Measurements from ENCODE around the gene KRT17. TPM values are rescaled to one million over a fixed set of nuclear protein-coding genes. Genes with fewer than 3 reads are reported as not detected.

Gene KRT17
- total RNA-seq, 1 donor from 2014 or later = 216 TPM

DNA sequence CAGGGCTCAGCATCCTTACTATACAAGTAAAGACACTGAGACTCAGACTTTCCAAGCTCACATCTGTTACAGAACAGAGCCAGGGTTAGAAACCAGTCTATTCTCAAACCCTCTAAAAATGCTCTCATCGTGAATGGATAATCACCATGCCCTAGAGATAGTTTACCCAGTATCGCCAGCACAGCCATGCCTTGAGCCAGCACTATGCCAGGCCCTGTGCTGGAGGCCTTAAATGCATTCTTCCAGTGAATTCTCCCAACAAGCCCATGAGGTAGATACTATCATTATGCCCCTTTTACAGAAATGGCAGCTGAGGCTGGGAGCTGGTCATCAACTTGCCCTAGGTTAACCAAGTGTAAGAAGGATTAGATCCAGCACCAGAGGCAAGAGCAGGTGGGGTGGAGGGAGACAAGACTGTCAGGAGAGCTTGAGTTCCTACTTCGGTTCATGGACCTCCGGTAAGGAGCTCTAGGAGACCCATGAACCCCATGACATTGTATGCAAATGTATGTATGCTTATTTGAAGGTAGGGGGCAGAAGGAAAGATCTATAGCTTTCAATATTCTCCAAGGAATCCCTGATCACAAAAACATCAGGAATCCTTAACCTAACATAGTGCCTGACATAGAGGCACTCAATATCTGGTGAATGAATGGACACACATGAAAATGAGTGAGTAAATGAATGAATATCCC is 42.9 kb downstream of the KRT17 start:
- H3K4me3 ChIP-seq (ENCODE audit: low read depth, low read length) = no peak overlapping the region
- DNase-seq (ENCODE audit: low read depth) = no peak
- TF ChIP-seq, protein P1, sequence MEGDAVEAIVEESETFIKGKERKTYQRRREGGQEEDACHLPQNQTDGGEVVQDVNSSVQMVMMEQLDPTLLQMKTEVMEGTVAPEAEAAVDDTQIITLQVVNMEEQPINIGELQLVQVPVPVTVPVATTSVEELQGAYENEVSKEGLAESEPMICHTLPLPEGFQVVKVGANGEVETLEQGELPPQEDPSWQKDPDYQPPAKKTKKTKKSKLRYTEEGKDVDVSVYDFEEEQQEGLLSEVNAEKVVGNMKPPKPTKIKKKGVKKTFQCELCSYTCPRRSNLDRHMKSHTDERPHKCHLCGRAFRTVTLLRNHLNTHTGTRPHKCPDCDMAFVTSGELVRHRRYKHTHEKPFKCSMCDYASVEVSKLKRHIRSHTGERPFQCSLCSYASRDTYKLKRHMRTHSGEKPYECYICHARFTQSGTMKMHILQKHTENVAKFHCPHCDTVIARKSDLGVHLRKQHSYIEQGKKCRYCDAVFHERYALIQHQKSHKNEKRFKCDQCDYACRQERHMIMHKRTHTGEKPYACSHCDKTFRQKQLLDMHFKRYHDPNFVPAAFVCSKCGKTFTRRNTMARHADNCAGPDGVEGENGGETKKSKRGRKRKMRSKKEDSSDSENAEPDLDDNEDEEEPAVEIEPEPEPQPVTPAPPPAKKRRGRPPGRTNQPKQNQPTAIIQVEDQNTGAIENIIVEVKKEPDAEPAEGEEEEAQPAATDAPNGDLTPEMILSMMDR (IDR thresholded peaks at IDR 0.05; ENCODE audit: insufficient read depth, low read length, poor library complexity, severe bottlenecking) = no peak
- H3K36me3 ChIP-seq (ENCODE audit: control insufficient read depth, insufficient read depth, low read length) = no peaks in the 10 kb centered on the region
- peaks cover 7% of the 10 kb centered on the region for H3K27me3 ChIP-seq (ENCODE audit: control insufficient read depth, insufficient read depth, low read length)

DNA sequence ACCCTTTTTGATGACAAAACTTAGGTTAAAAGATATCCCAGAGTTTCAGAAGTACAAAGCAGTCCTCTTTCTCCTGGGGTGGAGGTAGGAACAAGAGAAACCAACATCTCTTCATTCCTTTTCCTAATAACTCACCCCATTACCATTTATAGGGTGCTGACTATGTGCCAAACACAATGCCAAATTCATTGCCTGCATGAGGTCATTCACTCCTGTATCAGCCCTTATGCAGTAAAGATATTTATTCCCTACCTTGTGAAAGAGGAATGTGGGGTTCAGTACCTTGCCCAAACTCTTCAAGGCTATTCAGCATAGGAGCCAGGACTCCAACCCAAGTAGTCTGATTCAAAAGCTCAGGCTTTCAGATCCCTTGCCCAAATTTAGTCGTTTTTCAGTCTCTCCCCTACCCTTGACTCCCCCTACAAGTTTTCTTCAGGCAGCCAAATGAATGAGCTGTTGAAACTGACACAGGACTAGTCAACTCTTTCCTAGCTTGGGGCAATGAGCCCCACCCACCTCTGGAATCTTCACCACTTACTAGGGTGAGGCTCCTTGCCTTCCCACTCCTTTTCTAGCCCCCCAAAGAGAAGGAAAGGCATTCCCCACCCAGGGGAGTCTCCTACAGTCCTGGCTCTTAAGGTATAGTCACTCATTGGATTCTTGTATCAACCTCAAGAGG is 43.5 kb downstream of the KRT17 start:
- no peak for DNase-seq (ENCODE audit: low read depth)
- no peak overlapping the region for H3K4me3 ChIP-seq (ENCODE audit: low read depth, low read length)
- H3K36me3 ChIP-seq (ENCODE audit: control insufficient read depth, insufficient read depth, low read length) = no peaks in the 10 kb centered on the region
- TF ChIP-seq, protein P1 (IDR thresholded peaks at IDR 0.05; ENCODE audit: insufficient read depth, low read length, poor library complexity, severe bottlenecking) = no peak
- peaks cover 7% of the 10 kb centered on the region for H3K27me3 ChIP-seq (ENCODE audit: control insufficient read depth, insufficient read depth, low read length)

DNA sequence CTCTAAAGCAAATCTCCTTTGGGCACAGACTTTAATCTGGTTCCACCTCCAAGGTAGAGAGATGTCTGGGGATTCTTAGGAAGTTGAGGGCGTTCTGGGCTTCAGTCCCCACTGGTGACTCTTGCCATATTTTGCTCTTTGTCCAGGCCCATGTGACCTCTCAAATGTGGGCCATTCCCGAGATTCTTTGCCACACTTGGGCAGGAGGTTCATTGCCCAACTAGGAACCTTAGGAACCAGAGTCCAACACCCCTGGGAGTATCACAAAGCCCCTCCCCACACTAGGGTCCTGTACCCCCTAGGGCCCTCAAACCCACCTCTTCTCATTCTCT is 44.2 kb downstream of the KRT17 start:
- H3K27me3 ChIP-seq (ENCODE audit: control insufficient read depth, insufficient read depth, low read length) = peaks cover 5% of the 10 kb centered on the region
- H3K4me3 ChIP-seq (ENCODE audit: low read depth, low read length) = no peak overlapping the region
- H3K36me3 ChIP-seq (ENCODE audit: control insufficient read depth, insufficient read depth, low read length) = no peaks in the 10 kb centered on the region
- TF ChIP-seq, protein P1 (IDR thresholded peaks at IDR 0.05; ENCODE audit: insufficient read depth, low read length, poor library complexity, severe bottlenecking) = no peak
- DNase-seq (ENCODE audit: low read depth) = no peak

DNA sequence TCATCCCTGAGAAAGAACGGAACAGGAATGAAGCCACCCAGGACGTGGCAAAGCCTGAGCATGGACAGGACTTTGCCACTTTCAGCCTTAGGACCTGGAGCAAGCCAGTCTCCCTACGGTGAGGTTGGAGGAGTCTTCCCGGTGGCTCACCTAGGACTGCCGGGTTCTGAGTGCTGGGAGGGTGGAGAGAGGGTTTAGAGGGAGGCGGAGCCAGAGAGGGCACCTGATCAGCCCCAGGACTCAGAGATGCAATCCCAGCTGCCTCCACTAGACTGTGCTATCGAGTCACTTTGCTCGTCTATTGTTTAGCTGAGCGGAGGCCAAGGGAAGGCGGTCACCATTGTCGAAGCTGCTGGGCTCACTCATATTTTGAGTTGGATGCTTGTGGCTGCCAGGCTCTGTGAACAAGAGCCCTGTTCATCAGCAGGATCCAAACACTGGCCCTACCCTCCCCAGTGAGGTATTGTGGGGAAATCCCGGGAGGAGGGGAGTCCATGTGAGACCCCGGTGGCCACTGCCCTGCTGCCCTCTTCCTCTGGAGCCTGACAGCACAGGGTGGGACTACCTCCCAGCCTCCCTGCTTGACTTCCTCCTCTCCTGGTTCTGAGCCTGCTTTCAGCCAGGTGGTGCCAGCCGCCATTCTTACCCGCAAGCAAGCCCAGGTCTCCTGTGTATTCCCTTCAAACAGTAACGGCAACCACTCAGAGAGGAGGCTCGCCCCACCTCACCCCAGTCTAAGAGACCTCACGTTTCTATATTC is 44.7 kb downstream of the KRT17 start:
- Histone ChIP-seq H3K36me3 (ENCODE audit: control insufficient read depth, insufficient read depth, low read length) (no peaks in the 10 kb centered on the region), H3K4me3 (ENCODE audit: low read depth, low read length) (no peak overlapping the region), H3K27me3 (ENCODE audit: control insufficient read depth, insufficient read depth, low read length) (peaks cover 6% of the 10 kb centered on the region)
- peak; percentile 43 for DNase-seq (ENCODE audit: low read depth)
- TF ChIP-seq, protein P1 (IDR thresholded peaks at IDR 0.05; ENCODE audit: insufficient read depth, low read length, poor library complexity, severe bottlenecking) = peak; percentile 93

DNA sequence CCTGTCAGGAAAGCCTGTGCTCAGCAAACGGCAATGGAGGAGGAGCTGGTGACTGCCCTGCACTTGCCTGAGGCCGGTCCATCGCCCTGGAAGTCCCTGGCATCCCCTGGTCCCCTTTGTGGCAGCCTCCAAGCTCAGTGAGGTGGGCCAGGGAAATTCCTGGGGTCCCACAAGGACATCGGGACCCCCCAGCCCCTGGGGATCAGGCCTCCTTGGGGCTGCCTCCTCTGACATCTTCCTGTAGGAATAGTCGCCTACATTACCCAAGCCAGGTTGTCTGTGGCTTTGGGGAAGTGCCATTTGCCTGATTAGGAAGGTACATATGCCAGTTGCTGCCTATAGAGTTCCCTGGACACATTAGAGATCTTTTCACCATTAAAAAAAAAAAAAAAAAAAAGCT is 45.4 kb downstream of the KRT17 start:
- no peak for DNase-seq (ENCODE audit: low read depth)
- Histone ChIP-seq H3K4me3 (ENCODE audit: low read depth, low read length) (no peak overlapping the region), H3K27me3 (ENCODE audit: control insufficient read depth, insufficient read depth, low read length) (peaks cover 6% of the 10 kb centered on the region), H3K36me3 (ENCODE audit: control insufficient read depth, insufficient read depth, low read length) (no peaks in the 10 kb centered on the region)
- TF ChIP-seq, protein P1 (IDR thresholded peaks at IDR 0.05; ENCODE audit: insufficient read depth, low read length, poor library complexity, severe bottlenecking) = no peak
